HepG2 (cell line): ENCODE results near the gene PPEF2.

ENCODE experiments used
- CBFB ChIP-seq: sonication (generic); formaldehyde crosslinking; IDR thresholded peaks from 2 replicates; pipeline ENCODE4 v1.4.0; 2020; ENCODE audit warnings: missing genetic modification reagents
- CEBPB ChIP-seq: IDR thresholded peaks from 2 replicates; pipeline ENCODE4 v1.6.1; 2011; ENCODE audit warnings: low read depth, low read length, improper control_type of control experiment, borderline replicate concordance
- ELF4 ChIP-seq: sonication (generic); formaldehyde crosslinking; IDR thresholded peaks from 2 replicates; pipeline ENCODE4 v1.5.0; 2020; ENCODE audit warnings: missing genetic modification reagents, mild to moderate bottlenecking, moderate library complexity, borderline replicate concordance
- EZH2 ChIP-seq: conservative IDR thresholded peaks from 2 replicates; pipeline ENCODE4 v1.6.1; 2012; ENCODE audit warnings: mild to moderate bottlenecking, low read depth, low read length, moderate library complexity
- GABPA ChIP-seq, 2 experiments: IDR thresholded peaks; 2 replicates each; pipeline ENCODE4 v1.6.1; 2011 to 2016; ENCODE audit warnings: low read depth in 2 of 2, low read length in 1 of 2, missing biosample characterization in 1 of 2, missing genetic modification characterization in 1 of 2
- NFE2L1 ChIP-seq: sonication (generic); formaldehyde crosslinking; IDR thresholded peaks from 2 replicates; pipeline ENCODE4 v1.4.0; 2020; ENCODE audit warnings: missing genetic modification reagents, mild to moderate bottlenecking, borderline replicate concordance
- NR2C2 ChIP-seq: sonication (generic); formaldehyde crosslinking; IDR thresholded peaks from 2 replicates; pipeline ENCODE4 v1.4.0; 2020; ENCODE audit warnings: missing genetic modification reagents, mild to moderate bottlenecking, moderate library complexity, borderline replicate concordance
- REST ChIP-seq, 2 experiments: IDR thresholded peaks; 2 replicates each; pipeline ENCODE4 v1.6.1; 2011 to 2012; ENCODE audit warnings: low read length in 2 of 2, borderline replicate concordance in 1 of 2, low read depth in 1 of 2, mild to moderate bottlenecking in 1 of 2, moderate library complexity in 1 of 2
- RFX1 ChIP-seq: fragments of 450-650 bp; IDR thresholded peaks from 2 replicates; pipeline ENCODE4 v1.6.1; 2017
- ZNF3 ChIP-seq: IDR thresholded peaks from 2 replicates; pipeline ENCODE4 v1.7.0; 2017; ENCODE audit warnings: inconsistent platforms
- ZNF660 ChIP-seq: sonication (generic); formaldehyde crosslinking; IDR thresholded peaks from 2 replicates; pipeline ENCODE4 v1.5.1; 2020; ENCODE audit warnings: mild to moderate bottlenecking, low read depth, missing genetic modification reagents, borderline replicate concordance
- TF ChIP-seq, protein P1 (sequence below), 2 experiments: sonication (generic) in 1 of 2; formaldehyde crosslinking in 1 of 2; IDR thresholded peaks; 2 replicates each; pipeline versions ENCODE4 v1.5.1 to v1.6.1; 2011 to 2020; ENCODE audit warnings: borderline replicate concordance in 1 of 2, low read depth in 1 of 2, low read length in 1 of 2, mild to moderate bottlenecking in 1 of 2, missing genetic modification reagents in 1 of 2, moderate library complexity in 1 of 2
- TF ChIP-seq, protein P2 (sequence below): sonication (generic); formaldehyde crosslinking; IDR thresholded peaks from 2 replicates; pipeline ENCODE4 v1.5.0; 2020; ENCODE audit warnings: mild to moderate bottlenecking, missing genetic modification reagents
- TF ChIP-seq, protein P3 (sequence below): sonication (generic); formaldehyde crosslinking; IDR thresholded peaks from 2 replicates; pipeline ENCODE4 v1.4.0; 2020; ENCODE audit warnings: missing genetic modification reagents

- TF ChIP-seq, protein P1, sequence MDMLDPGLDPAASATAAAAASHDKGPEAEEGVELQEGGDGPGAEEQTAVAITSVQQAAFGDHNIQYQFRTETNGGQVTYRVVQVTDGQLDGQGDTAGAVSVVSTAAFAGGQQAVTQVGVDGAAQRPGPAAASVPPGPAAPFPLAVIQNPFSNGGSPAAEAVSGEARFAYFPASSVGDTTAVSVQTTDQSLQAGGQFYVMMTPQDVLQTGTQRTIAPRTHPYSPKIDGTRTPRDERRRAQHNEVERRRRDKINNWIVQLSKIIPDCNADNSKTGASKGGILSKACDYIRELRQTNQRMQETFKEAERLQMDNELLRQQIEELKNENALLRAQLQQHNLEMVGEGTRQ (IDR thresholded peaks at IDR 0.05; ENCODE audit: low read depth, low read length) = no peak
- TF ChIP-seq, protein P1 (CRISPR knock-in tag; IDR thresholded peaks at IDR 0.05; ENCODE audit: borderline replicate concordance) = no peak
- no peak for TF ChIP-seq REST (IDR thresholded peaks at IDR 0.05; ENCODE audit: borderline replicate concordance in 1 of 2, low read depth in 1 of 2, low read length in 2 of 2)
- no peak for TF ChIP-seq ELF4 (CRISPR knock-in tag)
- no peak for TF ChIP-seq GABPA (IDR thresholded peaks at IDR 0.05; ENCODE audit: low read depth, low read length)
- TF ChIP-seq GABPA (CRISPR knock-in tag; IDR thresholded peaks at IDR 0.05; ENCODE audit: low read depth) = no peak
- TF ChIP-seq NR2C2 (CRISPR knock-in tag) = no peak
- no peak for TF ChIP-seq CEBPB
- no peak for TF ChIP-seq NFE2L1 (CRISPR knock-in tag)
- TF ChIP-seq CBFB (CRISPR knock-in tag) = no peak
- no peak for TF ChIP-seq ZNF660 (CRISPR knock-in tag)
- TF ChIP-seq ZNF3 (CRISPR knock-in tag) = no peak
- no peak for TF ChIP-seq EZH2
- TF ChIP-seq, protein P2, sequence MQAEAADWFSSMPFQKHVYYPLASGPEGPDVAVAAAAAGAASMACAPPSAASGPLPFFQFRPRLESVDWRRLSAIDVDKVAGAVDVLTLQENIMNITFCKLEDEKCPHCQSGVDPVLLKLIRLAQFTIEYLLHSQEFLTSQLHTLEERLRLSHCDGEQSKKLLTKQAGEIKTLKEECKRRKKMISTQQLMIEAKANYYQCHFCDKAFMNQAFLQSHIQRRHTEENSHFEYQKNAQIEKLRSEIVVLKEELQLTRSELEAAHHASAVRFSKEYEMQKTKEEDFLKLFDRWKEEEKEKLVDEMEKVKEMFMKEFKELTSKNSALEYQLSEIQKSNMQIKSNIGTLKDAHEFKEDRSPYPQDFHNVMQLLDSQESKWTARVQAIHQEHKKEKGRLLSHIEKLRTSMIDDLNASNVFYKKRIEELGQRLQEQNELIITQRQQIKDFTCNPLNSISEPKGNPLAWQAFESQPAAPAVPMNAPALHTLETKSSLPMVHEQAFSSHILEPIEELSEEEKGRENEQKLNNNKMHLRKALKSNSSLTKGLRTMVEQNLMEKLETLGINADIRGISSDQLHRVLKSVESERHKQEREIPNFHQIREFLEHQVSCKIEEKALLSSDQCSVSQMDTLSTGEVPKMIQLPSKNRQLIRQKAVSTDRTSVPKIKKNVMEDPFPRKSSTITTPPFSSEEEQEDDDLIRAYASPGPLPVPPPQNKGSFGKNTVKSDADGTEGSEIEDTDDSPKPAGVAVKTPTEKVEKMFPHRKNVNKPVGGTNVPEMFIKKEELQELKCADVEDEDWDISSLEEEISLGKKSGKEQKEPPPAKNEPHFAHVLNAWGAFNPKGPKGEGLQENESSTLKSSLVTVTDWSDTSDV (CRISPR knock-in tag) = no peak
- TF ChIP-seq, protein P3, sequence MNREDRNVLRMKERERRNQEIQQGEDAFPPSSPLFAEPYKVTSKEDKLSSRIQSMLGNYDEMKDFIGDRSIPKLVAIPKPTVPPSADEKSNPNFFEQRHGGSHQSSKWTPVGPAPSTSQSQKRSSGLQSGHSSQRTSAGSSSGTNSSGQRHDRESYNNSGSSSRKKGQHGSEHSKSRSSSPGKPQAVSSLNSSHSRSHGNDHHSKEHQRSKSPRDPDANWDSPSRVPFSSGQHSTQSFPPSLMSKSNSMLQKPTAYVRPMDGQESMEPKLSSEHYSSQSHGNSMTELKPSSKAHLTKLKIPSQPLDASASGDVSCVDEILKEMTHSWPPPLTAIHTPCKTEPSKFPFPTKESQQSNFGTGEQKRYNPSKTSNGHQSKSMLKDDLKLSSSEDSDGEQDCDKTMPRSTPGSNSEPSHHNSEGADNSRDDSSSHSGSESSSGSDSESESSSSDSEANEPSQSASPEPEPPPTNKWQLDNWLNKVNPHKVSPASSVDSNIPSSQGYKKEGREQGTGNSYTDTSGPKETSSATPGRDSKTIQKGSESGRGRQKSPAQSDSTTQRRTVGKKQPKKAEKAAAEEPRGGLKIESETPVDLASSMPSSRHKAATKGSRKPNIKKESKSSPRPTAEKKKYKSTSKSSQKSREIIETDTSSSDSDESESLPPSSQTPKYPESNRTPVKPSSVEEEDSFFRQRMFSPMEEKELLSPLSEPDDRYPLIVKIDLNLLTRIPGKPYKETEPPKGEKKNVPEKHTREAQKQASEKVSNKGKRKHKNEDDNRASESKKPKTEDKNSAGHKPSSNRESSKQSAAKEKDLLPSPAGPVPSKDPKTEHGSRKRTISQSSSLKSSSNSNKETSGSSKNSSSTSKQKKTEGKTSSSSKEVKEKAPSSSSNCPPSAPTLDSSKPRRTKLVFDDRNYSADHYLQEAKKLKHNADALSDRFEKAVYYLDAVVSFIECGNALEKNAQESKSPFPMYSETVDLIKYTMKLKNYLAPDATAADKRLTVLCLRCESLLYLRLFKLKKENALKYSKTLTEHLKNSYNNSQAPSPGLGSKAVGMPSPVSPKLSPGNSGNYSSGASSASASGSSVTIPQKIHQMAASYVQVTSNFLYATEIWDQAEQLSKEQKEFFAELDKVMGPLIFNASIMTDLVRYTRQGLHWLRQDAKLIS (CRISPR knock-in tag) = no peak
- TF ChIP-seq RFX1 = no peak
Observed at GRCh38 chr4:75876218-75876617, 26.0 kb downstream of the PPEF2 start.
